Ovary (tissue), 3 donors: ENCODE results near the gene ANKS1B.

Experiments used
- CTCF ChIP-seq, 3 donors: fragments of 450-650 bp in 2 of 3; fragments of 200-600 bp in 1 of 3; IDR thresholded peaks; one replicate each; pipeline versions ENCODE4 v1.5.1 to v1.8.0; 2016 to 2022; ENCODE audit warnings: antibody characterized with exemption in 3 of 3, mild to moderate bottlenecking in 1 of 3
- POLR2A ChIP-seq: fragments of 450-650 bp; IDR thresholded peaks from one replicate; pipeline ENCODE4 v1.6.1; 2017; ENCODE audit warnings: antibody characterized with exemption, mild to moderate bottlenecking, moderate library complexity
- donor health status: DM: no; HTN: no; CAD: no.

- TF ChIP-seq CTCF (IDR thresholded peaks at IDR 0.05), result no peak
- no peak for TF ChIP-seq POLR2A
Observed at GRCh38 chr12:98895086-98895651, 1089.6 kb downstream of the ANKS1B start.
